ENCODE measurements around the gene ERGIC1. TPM values are rescaled to one million over a fixed set of nuclear protein-coding genes. Genes with fewer than 3 reads are reported as not detected.

The ERGIC1 gene
- total and polyA plus RNA-seq, 2 of the 13 experiments (the other 11 are each of a cell fraction or from before 2014, with no cell fraction given) = 78.5 to 184 TPM

DNA sequence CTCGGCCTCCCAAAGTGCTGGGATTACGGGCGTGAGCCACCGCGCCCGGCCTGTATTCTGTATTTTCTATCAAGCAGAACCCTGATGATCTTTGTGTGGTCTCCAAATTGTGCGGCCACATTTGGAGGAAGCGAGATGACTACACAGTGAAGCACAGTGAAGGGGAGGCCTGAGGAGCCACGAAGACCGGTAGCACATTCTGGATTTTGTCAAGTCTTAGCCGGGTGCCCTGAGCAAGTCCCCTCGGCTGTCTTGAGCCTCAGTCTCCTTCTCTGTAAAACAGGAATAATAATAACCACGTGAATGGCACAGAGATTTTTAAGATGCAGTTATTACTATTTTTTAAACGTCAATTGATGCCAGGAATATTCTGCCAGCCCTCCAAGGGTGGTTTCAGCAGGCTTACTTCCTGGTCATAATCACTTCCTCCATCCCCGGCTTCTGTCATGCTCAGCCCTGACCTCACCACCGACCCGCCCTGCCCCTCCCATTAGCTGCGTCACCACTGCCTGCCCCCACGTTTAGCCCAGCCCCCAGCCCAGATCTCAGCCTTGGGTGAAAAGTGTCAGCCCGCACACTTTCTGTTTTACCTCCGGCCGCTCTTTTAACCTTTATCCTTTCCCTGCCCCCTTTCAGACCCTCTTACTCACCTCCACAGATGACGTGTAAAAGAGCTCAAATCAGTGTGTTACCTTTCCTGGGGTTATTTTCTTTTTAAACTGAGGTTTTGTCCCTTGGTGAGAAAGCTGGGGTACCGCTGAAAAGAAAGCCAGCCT is 27.0 kb upstream of the ERGIC1 start (continued):
- TF ChIP-seq, protein P1, sequence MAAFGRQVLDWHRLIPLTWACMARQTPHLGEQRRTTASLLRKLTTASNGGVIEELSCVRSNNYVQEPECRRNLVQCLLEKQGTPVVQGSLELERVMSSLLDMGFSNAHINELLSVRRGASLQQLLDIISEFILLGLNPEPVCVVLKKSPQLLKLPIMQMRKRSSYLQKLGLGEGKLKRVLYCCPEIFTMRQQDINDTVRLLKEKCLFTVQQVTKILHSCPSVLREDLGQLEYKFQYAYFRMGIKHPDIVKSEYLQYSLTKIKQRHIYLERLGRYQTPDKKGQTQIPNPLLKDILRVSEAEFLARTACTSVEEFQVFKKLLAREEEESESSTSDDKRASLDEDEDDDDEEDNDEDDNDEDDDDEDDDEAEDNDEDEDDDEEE (CRISPR knock-in tag; IDR thresholded peaks at IDR 0.05) = no peak
- peak; percentile 23 for TF ChIP-seq TEAD3 (CRISPR knock-in tag; optimal IDR thresholded peaks at IDR 0.05; ENCODE audit: borderline replicate concordance)
- peak; percentile 14; the same call in 1 of the 2 replicates for TF ChIP-seq JUN (CRISPR knock-in tag; IDR thresholded peaks at IDR 0.05)
- TF ChIP-seq POLR2G (IDR thresholded peaks at IDR 0.05; ENCODE audit: low read depth, low read length) = 0 out of 2 replicates have a peak, but pooled peaks have one; percentile 31
- TF ChIP-seq ZNF501 (CRISPR knock-in tag; IDR thresholded peaks at IDR 0.05) = 0 out of 2 replicates have a peak, but pooled peaks have one; percentile 26
- TF ChIP-seq MED1 (CRISPR knock-in tag; IDR thresholded peaks at IDR 0.05) = peak; percentile 69
- 0 out of 2 replicates have a peak, but pooled peaks have one; percentile 10 for TF ChIP-seq CEBPB (IDR thresholded peaks at IDR 0.05; ENCODE audit: borderline replicate concordance, low read depth, low read length)
- 0 out of 2 replicates have a peak, but pooled peaks have one; percentile 36 for TF ChIP-seq TGIF2 (CRISPR knock-in tag; IDR thresholded peaks at IDR 0.05)
- TF ChIP-seq, protein P2, sequence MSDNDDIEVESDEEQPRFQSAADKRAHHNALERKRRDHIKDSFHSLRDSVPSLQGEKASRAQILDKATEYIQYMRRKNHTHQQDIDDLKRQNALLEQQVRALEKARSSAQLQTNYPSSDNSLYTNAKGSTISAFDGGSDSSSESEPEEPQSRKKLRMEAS (IDR thresholded peaks at IDR 0.05) = peak; percentile 41; the same call in 1 of the 2 replicates
- TF ChIP-seq BORCS8-MEF2B (CRISPR knock-in tag; IDR thresholded peaks at IDR 0.05) = no peak
- peak; percentile 72 for TF ChIP-seq HDAC1 (CRISPR knock-in tag; IDR thresholded peaks at IDR 0.05)
- peak; percentile 82 for TF ChIP-seq NR2C2 (CRISPR knock-in tag; IDR thresholded peaks at IDR 0.05; ENCODE audit: borderline replicate concordance)
- TF ChIP-seq NFRKB (IDR thresholded peaks at IDR 0.05) = no peak
- TF ChIP-seq, protein P3, sequence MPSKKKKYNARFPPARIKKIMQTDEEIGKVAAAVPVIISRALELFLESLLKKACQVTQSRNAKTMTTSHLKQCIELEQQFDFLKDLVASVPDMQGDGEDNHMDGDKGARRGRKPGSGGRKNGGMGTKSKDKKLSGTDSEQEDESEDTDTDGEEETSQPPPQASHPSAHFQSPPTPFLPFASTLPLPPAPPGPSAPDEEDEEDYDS (CRISPR knock-in tag; IDR thresholded peaks at IDR 0.05) = peak; percentile 37; the same call in 1 of the 2 replicates
- TF ChIP-seq SALL1 (CRISPR knock-in tag; IDR thresholded peaks at IDR 0.05) = peak; percentile 49; the same call in 1 of the 2 replicates
- TF ChIP-seq, protein P4, sequence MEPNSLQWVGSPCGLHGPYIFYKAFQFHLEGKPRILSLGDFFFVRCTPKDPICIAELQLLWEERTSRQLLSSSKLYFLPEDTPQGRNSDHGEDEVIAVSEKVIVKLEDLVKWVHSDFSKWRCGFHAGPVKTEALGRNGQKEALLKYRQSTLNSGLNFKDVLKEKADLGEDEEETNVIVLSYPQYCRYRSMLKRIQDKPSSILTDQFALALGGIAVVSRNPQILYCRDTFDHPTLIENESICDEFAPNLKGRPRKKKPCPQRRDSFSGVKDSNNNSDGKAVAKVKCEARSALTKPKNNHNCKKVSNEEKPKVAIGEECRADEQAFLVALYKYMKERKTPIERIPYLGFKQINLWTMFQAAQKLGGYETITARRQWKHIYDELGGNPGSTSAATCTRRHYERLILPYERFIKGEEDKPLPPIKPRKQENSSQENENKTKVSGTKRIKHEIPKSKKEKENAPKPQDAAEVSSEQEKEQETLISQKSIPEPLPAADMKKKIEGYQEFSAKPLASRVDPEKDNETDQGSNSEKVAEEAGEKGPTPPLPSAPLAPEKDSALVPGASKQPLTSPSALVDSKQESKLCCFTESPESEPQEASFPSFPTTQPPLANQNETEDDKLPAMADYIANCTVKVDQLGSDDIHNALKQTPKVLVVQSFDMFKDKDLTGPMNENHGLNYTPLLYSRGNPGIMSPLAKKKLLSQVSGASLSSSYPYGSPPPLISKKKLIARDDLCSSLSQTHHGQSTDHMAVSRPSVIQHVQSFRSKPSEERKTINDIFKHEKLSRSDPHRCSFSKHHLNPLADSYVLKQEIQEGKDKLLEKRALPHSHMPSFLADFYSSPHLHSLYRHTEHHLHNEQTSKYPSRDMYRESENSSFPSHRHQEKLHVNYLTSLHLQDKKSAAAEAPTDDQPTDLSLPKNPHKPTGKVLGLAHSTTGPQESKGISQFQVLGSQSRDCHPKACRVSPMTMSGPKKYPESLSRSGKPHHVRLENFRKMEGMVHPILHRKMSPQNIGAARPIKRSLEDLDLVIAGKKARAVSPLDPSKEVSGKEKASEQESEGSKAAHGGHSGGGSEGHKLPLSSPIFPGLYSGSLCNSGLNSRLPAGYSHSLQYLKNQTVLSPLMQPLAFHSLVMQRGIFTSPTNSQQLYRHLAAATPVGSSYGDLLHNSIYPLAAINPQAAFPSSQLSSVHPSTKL (CRISPR knock-in tag; IDR thresholded peaks at IDR 0.05) = peak; percentile 39; the same call in 1 of the 2 replicates
- TF ChIP-seq, protein P5, sequence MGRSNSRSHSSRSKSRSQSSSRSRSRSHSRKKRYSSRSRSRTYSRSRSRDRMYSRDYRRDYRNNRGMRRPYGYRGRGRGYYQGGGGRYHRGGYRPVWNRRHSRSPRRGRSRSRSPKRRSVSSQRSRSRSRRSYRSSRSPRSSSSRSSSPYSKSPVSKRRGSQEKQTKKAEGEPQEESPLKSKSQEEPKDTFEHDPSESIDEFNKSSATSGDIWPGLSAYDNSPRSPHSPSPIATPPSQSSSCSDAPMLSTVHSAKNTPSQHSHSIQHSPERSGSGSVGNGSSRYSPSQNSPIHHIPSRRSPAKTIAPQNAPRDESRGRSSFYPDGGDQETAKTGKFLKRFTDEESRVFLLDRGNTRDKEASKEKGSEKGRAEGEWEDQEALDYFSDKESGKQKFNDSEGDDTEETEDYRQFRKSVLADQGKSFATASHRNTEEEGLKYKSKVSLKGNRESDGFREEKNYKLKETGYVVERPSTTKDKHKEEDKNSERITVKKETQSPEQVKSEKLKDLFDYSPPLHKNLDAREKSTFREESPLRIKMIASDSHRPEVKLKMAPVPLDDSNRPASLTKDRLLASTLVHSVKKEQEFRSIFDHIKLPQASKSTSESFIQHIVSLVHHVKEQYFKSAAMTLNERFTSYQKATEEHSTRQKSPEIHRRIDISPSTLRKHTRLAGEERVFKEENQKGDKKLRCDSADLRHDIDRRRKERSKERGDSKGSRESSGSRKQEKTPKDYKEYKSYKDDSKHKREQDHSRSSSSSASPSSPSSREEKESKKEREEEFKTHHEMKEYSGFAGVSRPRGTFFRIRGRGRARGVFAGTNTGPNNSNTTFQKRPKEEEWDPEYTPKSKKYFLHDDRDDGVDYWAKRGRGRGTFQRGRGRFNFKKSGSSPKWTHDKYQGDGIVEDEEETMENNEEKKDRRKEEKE (IDR thresholded peaks at IDR 0.05) = no peak
- TF ChIP-seq POGZ (CRISPR knock-in tag; IDR thresholded peaks at IDR 0.05) = peak; percentile 37; the same call in 1 of the 2 replicates
- TF ChIP-seq ZMYM2 (CRISPR knock-in tag; IDR thresholded peaks at IDR 0.05) = 0 out of 2 replicates have a peak, but pooled peaks have one; percentile 19
